Fibroblast of skin of abdomen (primary cell): ENCODE data around the gene WDR45B.
"Not testable (repeated sequence)": the region's sequence is repeated elsewhere in the genome, so short reads cannot be mapped to it uniquely, and the experiment has no call there.

ENCODE experiments used
- DNase-seq: peaks from one replicate; pipeline ENCODE4 v3.0.0-alpha.2; 2013

Gene WDR45B

DNA sequence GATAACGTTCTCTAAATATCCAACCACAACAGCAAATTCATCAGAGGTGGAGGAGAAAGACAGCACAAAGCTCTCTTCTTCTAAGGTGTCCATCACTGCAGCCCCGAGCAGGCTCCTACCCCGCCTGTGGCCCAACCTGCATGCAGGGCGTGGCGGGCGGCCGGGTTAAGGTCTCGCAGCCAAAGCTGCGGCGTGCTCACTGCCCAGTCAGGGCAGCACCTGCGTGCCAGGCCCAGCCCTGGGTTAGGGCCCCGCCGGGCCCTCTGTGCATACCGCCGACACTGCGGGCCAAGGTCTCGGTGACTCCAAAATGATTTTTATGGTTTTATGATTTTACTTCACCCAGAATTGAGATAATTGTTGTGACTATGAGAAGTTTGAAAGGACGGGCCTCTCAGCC is 70.9 kb downstream of the WDR45B start:
- no peak for DNase-seq

DNA sequence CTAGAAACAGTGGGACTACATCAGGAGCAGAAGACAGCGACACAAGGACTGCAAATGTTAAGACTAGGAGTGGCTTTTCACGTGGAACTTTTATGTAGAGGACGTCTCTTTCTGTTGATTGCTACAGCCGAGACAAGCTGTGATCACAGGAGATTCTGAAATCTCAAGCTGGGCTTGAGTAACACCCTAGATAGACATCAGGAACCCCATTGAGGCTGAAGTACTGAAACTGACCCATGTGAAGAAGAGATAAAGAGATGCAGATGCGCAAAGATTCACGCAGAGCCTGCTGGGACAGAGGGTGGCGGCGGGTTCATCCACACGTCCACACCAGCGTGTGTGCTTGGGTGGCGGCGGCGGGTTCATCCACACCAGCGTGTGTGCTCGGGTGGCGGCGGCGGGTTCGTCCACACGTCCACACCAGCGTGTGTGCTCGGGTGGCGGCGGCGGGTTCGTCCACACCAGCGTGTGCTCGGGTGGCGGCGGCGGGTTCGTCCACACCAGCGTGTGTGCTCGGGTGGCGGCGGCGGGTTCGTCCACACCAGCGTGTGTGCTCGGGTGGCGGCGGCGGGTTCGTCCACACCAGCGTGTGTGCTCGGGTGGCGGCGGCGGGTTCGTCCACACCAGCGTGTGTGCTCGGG is 72.5 kb downstream of the WDR45B start:
- DNase-seq, result not testable (repeated sequence)

DNA sequence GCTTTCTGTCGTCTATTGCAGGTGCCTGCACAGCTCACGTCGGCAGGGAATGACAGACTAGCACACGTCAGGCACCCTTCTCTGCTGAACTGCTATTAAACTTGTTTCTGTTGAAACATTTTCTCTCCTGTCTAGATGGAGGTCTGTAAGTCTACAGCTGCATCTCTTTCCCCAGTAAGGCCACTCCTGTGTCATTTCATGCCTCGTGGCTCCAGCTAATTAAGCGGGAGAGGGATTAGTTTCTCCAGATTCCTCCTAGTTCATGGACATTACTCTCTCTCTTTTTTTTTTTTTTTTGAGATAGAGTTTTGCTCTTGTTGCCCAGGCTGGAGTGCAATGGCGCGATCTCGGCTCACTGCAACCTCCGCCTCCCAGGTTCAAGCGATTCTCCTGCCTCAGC is 74.2 kb downstream of the WDR45B start:
- no peak for DNase-seq

DNA sequence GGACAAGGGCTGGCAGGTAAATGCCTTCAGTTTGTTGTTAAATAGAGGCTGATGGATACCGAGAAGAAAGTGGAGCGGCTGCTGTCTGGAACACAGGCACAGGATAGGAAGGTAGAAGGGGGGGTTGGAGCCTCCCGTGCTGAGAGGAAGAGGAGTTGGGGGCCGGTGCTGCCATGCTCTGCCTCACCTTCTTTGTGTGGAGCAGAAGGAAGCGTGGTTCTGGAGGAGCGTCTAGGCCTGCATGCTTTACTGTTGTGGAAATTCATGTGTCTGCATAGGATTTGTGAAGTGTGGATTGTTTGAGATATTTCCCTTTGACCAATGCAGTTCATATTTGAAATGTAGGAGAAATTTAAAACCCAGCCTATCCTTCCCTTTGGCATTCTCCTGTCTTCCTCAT is 76.4 kb downstream of the WDR45B start:
- DNase-seq, result no peak

DNA sequence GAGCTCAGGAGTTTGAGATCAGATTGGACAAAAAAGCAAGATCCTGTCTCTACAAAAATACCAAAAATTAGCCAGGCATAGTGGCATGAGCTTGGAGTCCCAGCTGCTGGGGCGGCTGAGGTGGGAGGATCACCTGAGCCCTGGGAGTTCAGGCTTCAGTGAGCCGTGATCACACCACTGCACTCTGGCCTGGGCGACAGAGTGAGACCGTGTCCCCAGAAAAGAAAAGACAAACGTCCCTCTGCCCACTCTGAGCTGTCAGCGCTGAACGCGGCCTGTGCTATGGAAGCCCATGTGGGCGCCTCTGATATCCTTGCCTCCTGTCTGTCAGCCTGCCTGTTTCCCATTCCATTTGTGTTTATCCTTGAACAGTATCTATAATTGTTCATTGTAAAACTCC is 78.0 kb downstream of the WDR45B start:
- DNase-seq, result no peak

DNA sequence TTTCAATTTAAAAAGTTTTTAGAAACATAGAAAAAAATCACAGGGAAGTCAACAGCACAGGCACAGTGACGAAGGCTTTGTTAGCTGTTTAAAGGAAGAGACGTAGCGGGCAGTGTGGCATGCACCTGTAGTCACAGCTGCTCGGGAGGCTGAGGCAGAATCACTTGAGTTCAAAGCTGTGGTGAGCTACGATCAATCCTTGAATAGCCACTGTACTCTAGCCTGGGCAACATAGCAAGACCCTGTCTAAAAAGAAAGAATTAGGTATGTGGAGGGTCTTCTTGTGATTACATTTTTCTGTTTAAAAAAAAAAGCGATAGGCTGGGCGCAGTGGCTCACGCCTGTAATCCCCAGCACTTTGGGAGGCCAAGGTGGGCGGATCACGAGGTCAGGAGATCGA is 78.6 kb downstream of the WDR45B start:
- DNase-seq, result no peak

DNA sequence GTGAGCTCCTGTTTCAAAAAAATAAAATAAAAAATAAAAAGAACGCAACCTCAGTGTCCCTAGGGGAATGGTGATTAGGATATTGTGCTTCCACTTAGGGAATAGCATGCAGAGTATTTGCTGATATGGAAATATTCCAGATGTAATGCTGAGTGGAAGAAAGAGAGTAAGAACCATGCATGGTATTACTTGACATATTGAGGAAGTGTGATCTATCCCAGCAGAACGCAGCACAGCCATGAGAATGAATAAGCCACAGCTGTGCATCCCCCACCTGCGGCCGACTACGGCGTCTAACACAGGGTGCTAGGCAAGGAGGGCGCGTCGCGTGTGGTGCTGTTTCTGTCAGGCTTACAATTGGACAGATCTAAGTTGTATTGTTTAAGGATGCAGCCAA is 79.2 kb downstream of the WDR45B start:
- peak; percentile 37 for DNase-seq

DNA sequence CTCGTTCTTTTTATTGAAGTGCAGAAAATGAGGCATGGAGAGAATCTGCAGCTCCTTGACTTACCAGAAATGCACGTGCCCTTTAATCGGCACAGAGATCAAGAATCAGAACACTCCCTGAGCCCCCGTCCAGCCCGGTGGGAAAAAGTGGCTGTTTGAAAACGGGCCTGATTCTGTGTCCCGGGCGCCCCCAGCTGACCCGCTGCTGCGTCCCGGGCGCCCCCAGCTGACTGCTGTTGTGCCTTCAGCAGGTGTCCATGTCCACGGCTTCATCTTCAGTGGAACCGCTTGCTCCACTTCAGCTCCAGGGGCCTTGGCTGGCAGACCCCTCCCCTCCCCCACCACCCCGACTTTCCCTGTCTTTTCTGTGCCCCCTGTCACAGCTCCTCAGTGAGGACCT is 81.0 kb downstream of the WDR45B start:
- no peak for DNase-seq

DNA sequence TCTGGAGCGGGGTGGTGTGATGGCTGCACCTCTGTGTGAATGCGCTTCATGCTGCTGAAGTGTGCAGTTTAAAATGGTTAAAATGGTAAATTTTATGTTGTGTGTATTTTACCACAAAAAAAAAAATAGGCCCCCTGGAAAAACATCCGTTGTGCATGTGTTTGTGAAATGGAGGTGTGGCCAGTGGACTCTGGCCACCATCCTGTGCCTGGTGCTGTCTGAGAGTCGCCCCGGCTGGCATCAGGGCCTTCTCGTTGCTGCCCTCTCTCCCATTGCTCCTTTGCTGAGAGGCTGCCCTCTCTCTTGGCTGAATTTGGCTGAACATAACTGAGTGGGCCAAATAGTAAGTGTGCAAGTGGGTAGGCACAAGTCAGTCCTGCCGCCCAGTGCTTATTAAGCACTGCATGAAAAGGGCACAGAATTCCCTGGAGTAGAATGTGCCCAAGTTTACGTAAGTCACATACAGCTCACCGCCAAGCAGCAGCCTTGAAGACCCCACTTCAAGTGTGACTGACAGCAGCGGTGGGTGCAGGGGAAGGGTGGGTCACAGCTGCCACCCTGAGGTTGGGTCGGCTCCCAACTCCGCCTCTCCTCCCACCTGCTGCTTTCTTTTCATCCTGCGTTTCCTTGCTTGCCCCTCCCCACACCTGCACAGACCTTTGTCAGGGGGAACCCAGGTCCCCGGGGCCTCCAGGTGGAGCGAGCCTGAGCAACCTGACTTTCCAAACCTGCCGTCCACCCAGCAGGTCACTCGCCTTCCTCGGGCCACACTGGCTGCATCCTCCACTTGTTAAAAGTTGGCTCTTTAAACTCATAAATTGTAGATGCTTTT is 81.9 kb downstream of the WDR45B start:
- DNase-seq, result no peak

DNA sequence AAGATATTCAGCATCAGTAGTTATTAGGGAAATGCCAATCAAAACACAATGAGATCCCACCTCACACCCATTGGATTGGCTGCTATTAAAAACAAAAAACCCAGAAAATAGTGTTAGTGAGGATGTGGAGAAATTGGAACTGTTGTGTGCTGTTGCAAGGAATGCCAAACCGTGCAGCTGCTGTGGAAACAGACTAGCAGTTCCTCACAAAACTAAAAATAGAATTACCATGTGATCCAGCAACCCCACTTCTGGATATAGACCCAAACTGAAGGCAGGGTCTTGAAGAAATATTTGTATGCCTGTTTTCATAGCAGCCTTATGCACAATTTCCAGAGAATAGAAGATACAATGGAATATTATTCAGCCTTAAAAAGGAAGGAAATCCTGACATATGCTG is 82.7 kb downstream of the WDR45B start:
- DNase-seq, result no peak
